ENCODE measurements around the gene GRPR. TPM values are rescaled to one million over a fixed set of nuclear protein-coding genes. Genes with fewer than 3 reads are reported as not detected.

The GRPR gene
- polyA plus RNA-seq, 1 donor (not counting 4 experiments of a cell fraction or from before 2014, with no cell fraction given) = 0.08 TPM

DNA sequence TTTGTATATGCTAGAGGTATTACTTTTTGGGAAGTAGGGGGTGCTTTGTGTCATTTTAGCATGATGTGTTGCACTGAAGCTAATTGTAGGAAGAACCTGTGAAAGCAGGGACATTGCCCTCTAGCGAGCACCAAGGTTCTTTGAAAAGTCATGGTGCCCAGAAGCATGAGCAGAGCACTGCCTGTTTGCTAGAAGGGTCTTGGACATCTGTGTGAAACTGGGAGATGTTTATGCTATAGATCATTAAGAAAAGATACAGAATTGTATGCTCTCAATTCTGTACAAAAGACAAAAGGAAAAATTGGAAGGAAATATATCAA lies 14.7 kb downstream of the GRPR start:
- Histone ChIP-seq H4K20me1 (ENCODE audit: control insufficient read depth, extremely low read depth, insufficient read depth, low read length) (no peaks in the 10 kb centered on the region), H3K9me1 (ENCODE audit: control insufficient read depth, extremely low read depth, insufficient read depth, low read length) (no peaks in the 10 kb centered on the region), H3K27me3 (ENCODE audit: control insufficient read depth, extremely low read depth, insufficient read depth, low read length) (no peaks in the 10 kb centered on the region), H3K4me3 (ENCODE audit: control insufficient read depth in 2 of 3, extremely low read depth in 1 of 3, insufficient read depth in 2 of 3, low read depth in 1 of 3, low read length in 3 of 3) (no peak overlapping the region), H3K36me3 (ENCODE audit: control insufficient read depth in 2 of 2, extremely low read depth in 1 of 2, insufficient read depth in 2 of 2, low read length in 2 of 2) (no peaks in the 10 kb centered on the region), H3K4me2 (ENCODE audit: control insufficient read depth, extremely low read depth, insufficient read depth, low read depth, low read length) (no peak overlapping the region), H2AFZ (ENCODE audit: control insufficient read depth, low read length) (no peak overlapping the region), H3K4me1 (ENCODE audit: control insufficient read depth, extremely low read depth, insufficient read depth, low read length) (no peaks in the 10 kb centered on the region), H3K9me3 (ENCODE audit: control insufficient read depth, low read depth, low read length) (no peaks in the 10 kb centered on the region), H3K79me2 (ENCODE audit: control insufficient read depth, insufficient read depth, low read length) (no peaks in the 10 kb centered on the region), H3K9ac (ENCODE audit: control insufficient read depth, extremely low read depth, insufficient read depth, low read length) (no peak overlapping the region), H3K27ac (ENCODE audit: control insufficient read depth, insufficient read depth, low read length) (no peak overlapping the region)
- FAIRE-seq (no peak), DNase-seq (ENCODE audit: low read depth, low spot score) (no peak)
- dilution Hi-C loops (cut with MboI; ENCODE audit: extremely low pct_ligation_motif_present, low sequenced_read_pairs) = no loop called here
- no peak for TF ChIP-seq EZH2 (IDR thresholded peaks at IDR 0.05; ENCODE audit: low read length)
- TF ChIP-seq, protein P1, sequence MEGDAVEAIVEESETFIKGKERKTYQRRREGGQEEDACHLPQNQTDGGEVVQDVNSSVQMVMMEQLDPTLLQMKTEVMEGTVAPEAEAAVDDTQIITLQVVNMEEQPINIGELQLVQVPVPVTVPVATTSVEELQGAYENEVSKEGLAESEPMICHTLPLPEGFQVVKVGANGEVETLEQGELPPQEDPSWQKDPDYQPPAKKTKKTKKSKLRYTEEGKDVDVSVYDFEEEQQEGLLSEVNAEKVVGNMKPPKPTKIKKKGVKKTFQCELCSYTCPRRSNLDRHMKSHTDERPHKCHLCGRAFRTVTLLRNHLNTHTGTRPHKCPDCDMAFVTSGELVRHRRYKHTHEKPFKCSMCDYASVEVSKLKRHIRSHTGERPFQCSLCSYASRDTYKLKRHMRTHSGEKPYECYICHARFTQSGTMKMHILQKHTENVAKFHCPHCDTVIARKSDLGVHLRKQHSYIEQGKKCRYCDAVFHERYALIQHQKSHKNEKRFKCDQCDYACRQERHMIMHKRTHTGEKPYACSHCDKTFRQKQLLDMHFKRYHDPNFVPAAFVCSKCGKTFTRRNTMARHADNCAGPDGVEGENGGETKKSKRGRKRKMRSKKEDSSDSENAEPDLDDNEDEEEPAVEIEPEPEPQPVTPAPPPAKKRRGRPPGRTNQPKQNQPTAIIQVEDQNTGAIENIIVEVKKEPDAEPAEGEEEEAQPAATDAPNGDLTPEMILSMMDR (optimal IDR thresholded peaks at IDR 0.05 in 1 of 3, IDR thresholded peaks at IDR 0.05 in 1 of 3, conservative IDR thresholded peaks at IDR 0.05 in 1 of 3; ENCODE audit: extremely low read depth in 1 of 3, insufficient read depth in 2 of 3, low read length in 3 of 3) = peak in 2 of 3 experiments; percentile 30 to 35

GRCh38 chrX:16140448-16140847 lies 17.1 kb downstream of the GRPR start:
- no peak for FAIRE-seq

More at GRCh38 chrX:16140448-16140847, 17.1 kb downstream of the GRPR start:
- TF ChIP-seq, protein P1 (optimal IDR thresholded peaks at IDR 0.05 in 1 of 3, IDR thresholded peaks at IDR 0.05 in 1 of 3, conservative IDR thresholded peaks at IDR 0.05 in 1 of 3; ENCODE audit: extremely low read depth in 1 of 3, insufficient read depth in 2 of 3, low read length in 3 of 3) = no peak
- no peak for TF ChIP-seq EZH2 (IDR thresholded peaks at IDR 0.05; ENCODE audit: low read length)
- Histone ChIP-seq H3K9me3 (ENCODE audit: control insufficient read depth, low read depth, low read length) (no peaks in the 10 kb centered on the region), H3K27ac (ENCODE audit: control insufficient read depth, insufficient read depth, low read length) (no peak overlapping the region), H4K20me1 (ENCODE audit: control insufficient read depth, extremely low read depth, insufficient read depth, low read length) (no peaks in the 10 kb centered on the region), H2AFZ (ENCODE audit: control insufficient read depth, low read length) (no peak overlapping the region), H3K4me3 (ENCODE audit: control insufficient read depth in 2 of 3, extremely low read depth in 1 of 3, insufficient read depth in 2 of 3, low read depth in 1 of 3, low read length in 3 of 3) (no peak overlapping the region), H3K9me1 (ENCODE audit: control insufficient read depth, extremely low read depth, insufficient read depth, low read length) (no peaks in the 10 kb centered on the region), H3K79me2 (ENCODE audit: control insufficient read depth, insufficient read depth, low read length) (no peaks in the 10 kb centered on the region), H3K36me3 (ENCODE audit: control insufficient read depth in 2 of 2, extremely low read depth in 1 of 2, insufficient read depth in 2 of 2, low read length in 2 of 2) (no peaks in the 10 kb centered on the region), H3K4me2 (ENCODE audit: control insufficient read depth, extremely low read depth, insufficient read depth, low read depth, low read length) (no peak overlapping the region), H3K4me1 (ENCODE audit: control insufficient read depth, extremely low read depth, insufficient read depth, low read length) (no peaks in the 10 kb centered on the region), H3K9ac (ENCODE audit: control insufficient read depth, extremely low read depth, insufficient read depth, low read length) (no peak overlapping the region), H3K27me3 (ENCODE audit: control insufficient read depth, extremely low read depth, insufficient read depth, low read length) (no peaks in the 10 kb centered on the region)
- dilution Hi-C loops (cut with MboI; ENCODE audit: extremely low pct_ligation_motif_present, low sequenced_read_pairs) = no loop called here
- DNase-seq (ENCODE audit: low read depth, low spot score) = no peak
